ENCODE measurements around the gene TUBGCP3. TPM values are rescaled to one million over a fixed set of nuclear protein-coding genes. Genes with fewer than 3 reads are reported as not detected.
"Not testable (repeated sequence)": the region's sequence is repeated elsewhere in the genome, so short reads cannot be mapped to it uniquely, and the experiment has no call there.

Gene TUBGCP3
- total and polyA plus RNA-seq, 2 donors = 23.4 to 34.0 TPM

DNA sequence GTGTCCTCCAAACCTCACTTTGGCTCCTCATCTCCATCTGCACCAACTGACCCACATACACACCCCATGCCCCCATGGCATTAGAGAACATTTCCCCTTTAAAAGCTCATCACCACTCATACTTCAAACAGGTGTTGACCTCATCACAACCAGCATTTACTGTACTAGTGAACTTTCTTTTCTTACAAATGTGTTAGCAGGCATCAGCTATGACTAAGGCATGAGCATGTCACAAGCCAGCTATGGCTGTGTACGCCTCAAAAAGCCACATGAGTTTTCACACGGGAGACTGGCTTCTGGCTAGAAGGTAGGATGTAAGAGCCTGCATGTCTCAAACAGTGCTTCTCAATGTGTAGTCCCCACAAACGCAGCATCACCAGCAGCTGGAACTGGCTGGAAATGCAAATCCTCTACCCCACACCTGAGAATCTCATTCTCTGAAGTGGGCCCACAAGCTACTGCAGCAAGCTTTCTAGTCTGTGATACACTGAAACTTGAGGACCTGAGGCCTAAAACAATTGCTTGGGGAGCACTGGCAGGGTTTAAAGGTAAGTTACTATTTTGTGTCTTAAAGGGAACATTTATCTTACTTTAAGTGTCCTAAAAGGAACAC, 66.8 kb downstream of the TUBGCP3 start:
- 91% methylated on average over 3 of the region's 3 CpGs for WGBS
- Histone ChIP-seq H3K4me1 (ENCODE audit: insufficient read depth) (no peaks in the 10 kb centered on the region), H3K36me3 (ENCODE audit: insufficient read depth) (peaks cover 6% of the 10 kb centered on the region), H3K27ac (ENCODE audit: low read depth) (no peak overlapping the region), H3K4me3 (ENCODE audit: low read depth, low read length) (no peak overlapping the region)
- no peak for DNase-seq (ENCODE audit: extremely low spot score)

DNA sequence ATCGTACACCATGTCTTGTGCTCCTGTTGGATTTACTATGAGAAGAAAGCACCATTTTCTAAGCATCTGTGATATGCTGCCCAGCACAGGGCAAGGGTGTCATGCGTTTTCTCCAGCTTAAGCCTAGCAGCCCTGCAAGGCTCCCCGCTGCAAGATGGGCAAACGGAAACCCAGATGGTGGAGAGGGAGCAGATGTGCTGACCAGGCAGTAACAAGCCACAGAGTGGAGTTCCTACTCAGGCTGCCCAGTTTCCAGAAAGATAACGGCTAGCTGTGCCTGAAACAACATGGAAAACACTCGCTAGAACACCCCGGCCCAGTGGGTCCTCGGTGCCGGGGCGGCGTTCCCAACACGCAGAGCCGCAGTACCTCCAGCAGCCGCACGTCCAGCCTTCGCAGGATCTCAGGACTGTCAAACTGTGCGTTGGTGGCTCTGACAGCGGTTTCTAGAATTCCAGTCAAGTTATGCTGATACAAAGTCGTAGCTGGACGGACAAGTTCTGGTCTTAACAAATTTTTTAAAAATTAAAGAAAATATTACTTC, 68.4 kb downstream of the TUBGCP3 start:
- no peak overlapping the region for H3K4me3 ChIP-seq (ENCODE audit: low read depth, low read length)
- H3K36me3 ChIP-seq (ENCODE audit: insufficient read depth) = peaks cover 4% of the 10 kb centered on the region
- H3K4me1 ChIP-seq (ENCODE audit: insufficient read depth) = no peaks in the 10 kb centered on the region
- no peak for DNase-seq (ENCODE audit: extremely low spot score)
- 96% methylated on average over 20 of the region's 20 CpGs for WGBS
- H3K27ac ChIP-seq (ENCODE audit: low read depth) = no peak overlapping the region

DNA sequence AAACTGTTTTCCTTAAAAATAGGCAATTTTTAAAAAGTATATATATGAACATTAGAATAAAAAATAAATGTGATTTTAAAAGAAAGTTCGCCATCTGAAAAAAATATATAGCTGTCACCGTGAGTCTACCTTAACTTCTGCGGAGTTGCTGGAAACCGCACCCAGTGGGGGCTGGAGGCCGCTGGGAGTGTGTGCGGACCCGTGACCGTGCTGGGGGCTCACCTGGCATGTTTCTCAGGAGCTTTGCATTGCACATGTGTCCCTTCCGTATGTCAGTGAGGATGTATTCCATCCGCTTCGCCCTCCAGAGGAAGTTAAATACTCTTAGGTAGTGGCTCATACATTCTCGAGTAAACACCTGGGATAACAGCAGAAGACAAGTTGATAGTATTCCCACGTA, 71.7 kb downstream of the TUBGCP3 start:
- peaks cover 2% of the 10 kb centered on the region for H3K36me3 ChIP-seq (ENCODE audit: insufficient read depth)

DNA sequence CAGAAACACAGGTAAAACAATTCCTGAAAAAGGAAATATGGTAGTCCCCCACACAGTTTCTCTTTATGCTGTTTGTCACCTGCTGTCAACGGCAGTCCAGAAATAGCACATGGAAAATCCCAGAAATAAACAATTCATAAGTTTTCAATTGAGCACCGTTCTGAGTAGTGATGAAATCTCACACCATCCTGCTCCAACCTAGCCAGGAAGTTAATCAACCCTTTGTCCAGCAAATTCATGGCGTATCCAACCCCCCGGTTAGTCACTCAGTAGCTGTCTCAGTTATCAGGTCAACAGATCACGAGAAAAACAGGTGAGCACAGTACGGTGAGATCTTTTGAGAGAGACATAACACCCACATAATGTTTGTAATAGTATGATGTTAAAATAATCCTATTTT, 74.2 kb downstream of the TUBGCP3 start:
- Histone ChIP-seq H3K4me1 (ENCODE audit: insufficient read depth) (no peaks in the 10 kb centered on the region), H3K36me3 (ENCODE audit: insufficient read depth) (peaks cover 2% of the 10 kb centered on the region), H3K27ac (ENCODE audit: low read depth) (no peak overlapping the region), H3K4me3 (ENCODE audit: low read depth, low read length) (no peak overlapping the region)
- no peak for DNase-seq (ENCODE audit: extremely low spot score)
- WGBS = 81% methylated on average over 6 of the region's 6 CpGs

More for the DNA sequence above, 71.7 kb downstream of the TUBGCP3 start:
- no peak overlapping the region for H3K4me3 ChIP-seq (ENCODE audit: low read depth, low read length)
- DNase-seq (ENCODE audit: extremely low spot score) = no peak
- no peak overlapping the region for H3K27ac ChIP-seq (ENCODE audit: low read depth)
- no peaks in the 10 kb centered on the region for H3K4me1 ChIP-seq (ENCODE audit: insufficient read depth)
- 96% methylated on average over 13 of the region's 13 CpGs for WGBS

DNA sequence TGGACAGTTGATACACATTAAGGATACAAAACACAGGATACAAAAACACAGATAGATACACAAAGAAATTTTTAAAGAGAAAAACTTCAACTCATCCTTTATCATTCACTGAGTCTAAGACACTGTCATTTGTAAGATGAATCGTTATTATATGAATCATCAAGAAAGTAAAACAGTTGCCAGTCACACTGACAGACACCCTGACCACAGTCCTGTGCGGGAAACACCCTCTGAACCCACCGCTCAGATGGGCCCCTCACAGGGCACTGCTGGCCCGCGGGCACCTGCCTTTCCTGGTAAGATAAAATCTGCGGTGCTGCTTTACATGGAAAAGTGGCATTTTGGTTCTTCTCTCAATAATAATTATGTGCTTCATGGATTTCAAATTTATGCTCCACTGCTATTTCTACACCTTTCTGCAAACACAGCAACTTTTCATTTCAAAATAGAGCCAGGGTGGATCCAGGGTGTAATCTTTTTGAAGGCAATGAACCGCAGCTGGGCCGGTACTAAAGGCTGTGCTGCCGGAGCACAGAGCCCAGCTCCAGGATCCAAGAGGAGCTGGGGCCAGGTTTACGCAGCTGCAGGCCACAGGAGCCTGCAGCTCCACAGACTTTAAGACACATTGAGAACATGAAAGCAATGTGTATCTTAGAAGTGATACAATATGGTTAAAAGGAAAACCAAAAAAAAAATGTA, 76.8 kb downstream of the TUBGCP3 start:
- 91% methylated on average over 10 of the region's 10 CpGs for WGBS
- no peaks in the 10 kb centered on the region for H3K4me1 ChIP-seq (ENCODE audit: insufficient read depth)
- peaks cover 2% of the 10 kb centered on the region for H3K36me3 ChIP-seq (ENCODE audit: insufficient read depth)
- no peak overlapping the region for H3K4me3 ChIP-seq (ENCODE audit: low read depth, low read length)
- no peak for DNase-seq (ENCODE audit: extremely low spot score)
- H3K27ac ChIP-seq (ENCODE audit: low read depth) = no peak overlapping the region

DNA sequence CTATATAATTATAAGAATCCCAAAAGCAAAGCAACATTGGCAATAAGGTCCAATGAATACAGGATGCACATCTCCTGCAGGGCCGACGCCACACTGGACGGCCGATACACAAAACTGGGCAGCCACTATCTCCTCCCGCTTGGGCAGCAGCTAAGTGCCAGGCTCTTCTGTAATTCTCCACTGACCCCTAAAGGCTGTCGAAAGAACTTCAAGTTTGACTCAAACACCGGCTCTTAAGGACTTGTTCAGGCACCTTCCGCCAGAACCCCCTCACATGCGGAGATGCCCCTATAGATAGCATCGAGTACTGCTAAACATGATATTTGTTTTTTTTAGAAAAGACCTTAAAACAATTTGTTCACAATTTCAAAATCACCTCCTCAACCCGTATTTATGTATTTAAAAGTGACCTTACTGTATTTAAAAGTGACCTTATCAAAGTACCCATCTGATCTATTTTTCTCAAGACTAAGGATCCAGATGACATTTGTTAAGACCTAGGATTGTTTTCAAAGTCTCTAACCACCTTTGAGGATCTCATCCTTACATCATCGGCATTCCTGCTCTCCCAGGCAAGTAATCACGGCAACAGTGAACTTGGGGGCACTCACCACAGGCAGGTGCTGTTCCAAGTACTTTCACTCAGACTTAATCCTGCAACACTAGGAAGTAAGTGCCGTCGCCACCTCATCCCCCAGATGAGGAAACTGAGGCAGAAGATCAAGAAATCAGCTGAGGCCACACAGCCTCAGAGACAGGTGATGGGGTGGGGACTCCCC, 77.8 kb downstream of the TUBGCP3 start:
- no peak for DNase-seq (ENCODE audit: extremely low spot score)
- H3K36me3 ChIP-seq (ENCODE audit: insufficient read depth) = peaks cover 3% of the 10 kb centered on the region
- H3K27ac ChIP-seq (ENCODE audit: low read depth) = no peak overlapping the region
- 62% methylated on average over 15 of the region's 15 CpGs for WGBS
- no peaks in the 10 kb centered on the region for H3K4me1 ChIP-seq (ENCODE audit: insufficient read depth)
- H3K4me3 ChIP-seq (ENCODE audit: low read depth, low read length) = no peak overlapping the region

DNA sequence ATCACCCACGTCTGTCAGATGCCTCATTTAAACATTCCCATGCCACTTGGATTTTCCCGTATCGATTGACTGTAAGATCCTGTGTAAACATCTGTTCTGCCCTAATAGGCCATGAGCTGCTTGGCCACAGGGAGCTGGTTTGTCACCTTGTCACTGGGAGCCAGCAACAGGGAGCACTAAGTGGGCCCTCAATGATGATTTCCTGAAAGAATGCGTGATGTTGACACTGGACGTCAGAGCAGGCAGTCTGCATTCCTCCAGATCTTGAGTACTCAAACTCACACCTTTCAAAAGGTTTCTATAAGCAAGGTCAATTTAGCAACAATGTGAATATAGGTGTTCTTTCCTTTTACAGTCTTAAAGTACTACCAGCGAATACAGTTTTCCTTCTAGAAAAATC, 78.8 kb downstream of the TUBGCP3 start:
- DNase-seq (ENCODE audit: extremely low spot score) = no peak
- peaks cover 3% of the 10 kb centered on the region for H3K36me3 ChIP-seq (ENCODE audit: insufficient read depth)
- H3K27ac ChIP-seq (ENCODE audit: low read depth) = no peak overlapping the region
- H3K4me1 ChIP-seq (ENCODE audit: insufficient read depth) = no peaks in the 10 kb centered on the region
- H3K4me3 ChIP-seq (ENCODE audit: low read depth, low read length) = no peak overlapping the region
- WGBS = 82% methylated on average over 6 of the region's 6 CpGs

DNA sequence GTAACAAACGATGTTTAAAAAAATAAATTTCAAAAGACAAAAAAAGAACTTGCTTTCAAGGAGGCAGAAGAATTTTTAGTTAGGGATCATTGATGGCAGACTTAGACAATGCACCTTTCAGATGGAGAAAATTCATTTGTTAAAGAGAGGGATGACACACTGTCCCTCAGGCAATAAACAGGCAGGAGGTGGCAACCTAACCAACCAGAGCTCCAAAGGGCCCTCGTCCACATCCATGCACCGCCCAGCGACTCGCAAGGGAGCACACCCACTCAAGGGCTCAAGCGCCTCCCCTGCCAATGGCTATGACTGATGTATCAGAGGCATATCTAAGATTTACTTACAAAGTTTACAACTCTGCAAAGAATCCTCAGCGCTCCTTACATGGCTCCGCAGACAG, 81.9 kb downstream of the TUBGCP3 start:
- no peaks in the 10 kb centered on the region for H3K4me1 ChIP-seq (ENCODE audit: insufficient read depth)
- DNase-seq (ENCODE audit: extremely low spot score) = no peak
- H3K27ac ChIP-seq (ENCODE audit: low read depth) = no peak overlapping the region
- no peak overlapping the region for H3K4me3 ChIP-seq (ENCODE audit: low read depth, low read length)
- 87% methylated on average over 8 of the region's 8 CpGs for WGBS
- H3K36me3 ChIP-seq (ENCODE audit: insufficient read depth) = peaks cover 10% of the 10 kb centered on the region

DNA sequence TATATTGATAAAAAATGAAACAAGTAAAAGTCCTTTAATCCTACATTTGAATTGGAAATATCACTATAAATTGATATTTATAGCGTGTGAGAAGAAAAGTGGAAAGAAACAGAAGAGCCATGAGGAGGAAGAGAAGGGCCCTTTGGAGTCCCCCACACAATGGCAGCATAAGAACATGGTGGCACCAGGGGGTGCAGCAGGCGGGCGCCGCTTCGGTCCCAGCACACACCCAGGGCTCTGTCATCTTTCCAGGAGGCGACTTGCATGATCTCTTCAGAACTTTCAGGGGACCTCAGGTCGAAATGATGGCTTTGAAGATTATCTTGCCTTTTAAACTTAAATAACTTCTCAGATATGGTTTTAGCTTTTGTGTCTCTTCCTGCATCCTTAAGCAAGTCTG, 91.8 kb downstream of the TUBGCP3 start:
- Histone ChIP-seq H3K4me3 (ENCODE audit: low read depth, low read length) (no peak overlapping the region), H3K4me1 (ENCODE audit: insufficient read depth) (no peaks in the 10 kb centered on the region), H3K27ac (ENCODE audit: low read depth) (no peak overlapping the region), H3K36me3 (ENCODE audit: insufficient read depth) (peaks cover 8% of the 10 kb centered on the region)
- no peak for DNase-seq (ENCODE audit: extremely low spot score)
- WGBS = 90% methylated on average over 7 of the region's 7 CpGs

DNA sequence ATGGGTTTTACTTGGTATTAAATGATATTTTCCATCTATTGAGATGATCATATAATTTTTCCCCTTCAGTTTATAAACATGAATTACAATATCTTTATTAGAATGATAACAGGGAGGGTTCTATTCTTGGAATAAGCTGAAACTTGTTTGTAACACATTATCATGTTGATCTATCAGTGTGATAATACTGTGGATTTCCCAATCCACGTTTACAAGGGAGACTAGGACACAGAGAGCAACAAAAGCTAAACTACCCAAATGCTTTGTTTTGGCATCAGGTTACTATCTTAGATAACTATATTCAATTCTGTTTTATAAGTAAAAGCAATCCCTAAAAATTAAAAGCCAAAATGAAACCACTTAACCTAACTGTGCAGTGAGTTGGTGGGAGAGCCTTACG, 92.5 kb downstream of the TUBGCP3 start:
- no peak overlapping the region for H3K27ac ChIP-seq (ENCODE audit: low read depth)
- peaks cover 8% of the 10 kb centered on the region for H3K36me3 ChIP-seq (ENCODE audit: insufficient read depth)
- DNase-seq (ENCODE audit: extremely low spot score) = no peak
- 71% methylated on average over 2 of the region's 2 CpGs for WGBS
- H3K4me1 ChIP-seq (ENCODE audit: insufficient read depth) = no peaks in the 10 kb centered on the region
- H3K4me3 ChIP-seq (ENCODE audit: low read depth, low read length) = no peak overlapping the region

DNA sequence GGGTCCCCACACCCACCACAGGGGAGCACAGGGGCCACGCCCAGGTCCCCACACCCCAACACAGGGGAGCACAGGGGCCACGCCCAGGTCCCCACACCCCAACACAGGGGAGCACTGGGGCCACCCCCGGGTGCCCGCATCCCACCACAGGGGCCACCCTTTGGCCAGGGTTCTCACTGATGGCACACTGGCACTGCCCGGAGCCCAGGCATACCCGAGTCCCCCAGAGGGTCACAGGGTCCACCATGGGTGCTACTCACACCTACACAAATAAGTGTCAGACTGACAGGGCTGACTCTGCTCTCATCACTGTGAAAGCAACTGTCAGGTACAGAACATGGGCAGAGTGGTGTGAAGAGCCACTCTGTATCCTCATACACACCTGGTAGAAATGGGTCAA, 98.8 kb downstream of the TUBGCP3 start:
- no peaks in the 10 kb centered on the region for H3K4me1 ChIP-seq (ENCODE audit: insufficient read depth)
- H3K4me3 ChIP-seq (ENCODE audit: low read depth, low read length) = no peak overlapping the region
- 97% methylated on average over 6 of the region's 6 CpGs for WGBS
- H3K36me3 ChIP-seq (ENCODE audit: insufficient read depth) = no peaks in the 10 kb centered on the region
- no peak for DNase-seq (ENCODE audit: extremely low spot score)
- H3K27ac ChIP-seq (ENCODE audit: low read depth) = no peak overlapping the region

DNA sequence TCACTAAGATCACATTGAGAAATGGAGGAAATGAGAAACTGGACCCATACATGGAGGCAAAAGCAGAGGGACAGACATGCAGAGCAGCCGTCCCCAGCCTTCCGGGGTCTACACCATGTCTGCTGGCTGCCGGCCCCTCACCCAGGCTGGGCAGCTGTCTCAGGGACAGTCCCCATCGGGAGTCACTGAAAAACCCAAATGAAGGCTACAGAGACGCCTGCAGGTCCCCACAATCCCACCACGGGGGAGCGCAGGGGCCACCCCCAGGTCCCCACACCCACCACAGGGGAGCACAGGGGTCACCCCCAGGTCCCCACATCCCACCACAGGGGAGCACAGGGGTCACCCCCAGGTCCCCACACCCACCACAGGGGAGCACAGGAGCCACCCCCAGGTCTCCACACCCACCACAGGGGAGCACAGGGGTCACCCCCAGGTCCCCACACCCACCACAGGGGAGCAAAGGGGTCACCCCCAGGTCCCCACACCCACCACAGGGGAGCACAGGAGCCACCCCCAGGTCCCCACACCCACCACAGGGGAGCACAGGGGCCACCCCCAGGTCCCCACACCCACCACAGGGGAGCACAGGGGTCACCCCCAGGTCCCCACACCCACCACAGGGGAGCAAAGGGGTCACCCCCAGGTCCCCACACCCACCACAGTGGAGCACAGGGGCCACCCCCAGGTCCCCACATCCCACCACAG, 99.5 kb downstream of the TUBGCP3 start:
- H3K4me1 ChIP-seq (ENCODE audit: insufficient read depth); H3K27ac ChIP-seq (ENCODE audit: low read depth); H3K4me3 ChIP-seq (ENCODE audit: low read depth, low read length); DNase-seq (ENCODE audit: extremely low spot score); H3K36me3 ChIP-seq (ENCODE audit: insufficient read depth): not testable (repeated sequence)
- WGBS = 98% methylated on average over 7 of the region's 7 CpGs

DNA sequence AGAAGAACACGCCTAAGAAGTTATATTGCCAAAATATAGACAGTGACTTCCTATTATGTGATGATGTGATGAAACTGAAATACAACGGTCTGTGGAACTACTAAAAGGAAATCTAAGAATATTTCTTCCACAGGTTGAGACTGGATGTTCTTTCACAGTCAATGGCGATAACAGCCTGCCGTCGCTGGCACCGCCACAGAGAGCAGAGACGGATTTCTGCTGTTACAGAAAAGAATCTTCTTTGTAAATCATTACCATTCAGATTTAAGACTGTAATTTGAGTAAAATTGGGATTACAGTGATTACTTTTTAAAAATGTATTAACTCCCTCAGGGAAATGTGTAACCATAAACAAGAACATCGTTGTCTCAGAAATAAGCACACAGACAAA, 100.8 kb downstream of the TUBGCP3 start:
- 65% methylated on average over 8 of the region's 8 CpGs for WGBS
- DNase-seq (ENCODE audit: extremely low spot score) = no peak
- H3K36me3 ChIP-seq (ENCODE audit: insufficient read depth) = no peaks in the 10 kb centered on the region
- no peak overlapping the region for H3K4me3 ChIP-seq (ENCODE audit: low read depth, low read length)
- H3K27ac ChIP-seq (ENCODE audit: low read depth) = no peak overlapping the region
- no peaks in the 10 kb centered on the region for H3K4me1 ChIP-seq (ENCODE audit: insufficient read depth)
